Esophagus muscularis mucosa (tissue), 3 donors: Measurements from ENCODE around the gene FAM53A.

ENCODE experiments used
- CTCF ChIP-seq, 3 experiments: fragments of 200-600 bp in 2 of 3; fragments of 450-650 bp in 1 of 3; sonication (generic) in 2 of 3; IDR thresholded peaks; one replicate each; pipeline ENCODE4 v1.5.1; 2017 to 2019; ENCODE audit warnings: antibody characterized with exemption in 3 of 3, mild to moderate bottlenecking in 2 of 3, moderate library complexity in 1 of 3
- POLR2AphosphoS5 ChIP-seq, 2 donors: sonication (generic); formaldehyde crosslinking; IDR thresholded peaks; one replicate each; pipeline ENCODE4 v1.6.1; 2017; ENCODE audit warnings: antibody characterized with exemption in 2 of 2

GRCh38 chr4:1648962-1649361, 35.2 kb downstream of the FAM53A start:
- TF ChIP-seq CTCF (IDR thresholded peaks at IDR 0.05): no peak
- no peak for TF ChIP-seq POLR2AphosphoS5 (IDR thresholded peaks at IDR 0.05)
